BLaER1 (cell line): ENCODE data around the gene ASTN2.

Source experiments
- H3K27ac ChIP-seq: shearing (Covaris generic); formaldehyde crosslinking; 2 replicates; pipeline ENCODE4 v1.8.1; 2022
- H3K27me3 ChIP-seq: shearing (Covaris generic); formaldehyde crosslinking; 2 replicates; pipeline ENCODE4 v1.8.1; 2022
- H3K36me3 ChIP-seq: shearing (Covaris generic); formaldehyde crosslinking; 2 replicates; pipeline ENCODE4 v1.8.1; 2022
- H3K4me1 ChIP-seq: shearing (Covaris generic); formaldehyde crosslinking; 2 replicates; pipeline ENCODE4 v1.8.1; 2022
- H3K4me2 ChIP-seq: shearing (Covaris generic); formaldehyde crosslinking; 2 replicates; pipeline ENCODE4 v1.8.1; 2022
- H3K4me3 ChIP-seq: shearing (Covaris generic); formaldehyde crosslinking; 2 replicates; pipeline ENCODE4 v1.8.1; 2022
- H3K9ac ChIP-seq: shearing (Covaris generic); formaldehyde crosslinking; 2 replicates; pipeline ENCODE4 v1.8.1; 2022
- H3K9me3 ChIP-seq: shearing (Covaris generic); formaldehyde crosslinking; 2 replicates; pipeline ENCODE4 v1.8.1; 2022
- H4K20me1 ChIP-seq: shearing (Covaris generic); formaldehyde crosslinking; 2 replicates; pipeline ENCODE4 v1.8.1; 2022
- Cebpa-rat ChIP-seq: shearing (Covaris generic); IDR thresholded peaks from 2 replicates; pipeline ENCODE4 v1.8.1; 2022

Gene ASTN2

DNA sequence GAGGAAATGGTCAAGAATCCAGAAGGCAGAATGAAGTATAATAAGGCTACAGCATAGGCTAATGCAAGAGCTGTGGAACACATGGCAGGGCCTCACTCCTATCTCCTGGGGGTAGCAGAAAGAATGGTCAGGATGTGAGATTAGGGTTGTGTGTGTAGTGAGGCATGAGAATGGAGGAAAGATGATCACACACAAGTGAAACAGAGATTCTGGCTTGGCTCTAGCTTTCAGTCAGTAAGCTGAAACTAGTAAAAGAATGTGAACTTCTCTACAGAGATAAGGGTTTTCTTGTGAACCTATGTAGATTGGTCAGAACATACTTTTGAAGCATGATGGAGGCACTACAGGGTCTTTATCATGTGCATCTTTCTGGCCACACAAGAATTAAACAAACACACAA is 298.8 kb downstream of the ASTN2 start:
- H4K20me1 ChIP-seq = no peaks in the 10 kb centered on the region
- 0 out of 2 replicates have a peak, but pooled peaks cover 2% of the 10 kb centered on the region for H3K9me3 ChIP-seq
- no peaks in the 10 kb centered on the region for H3K27me3 ChIP-seq
- TF ChIP-seq Cebpa-rat = no peak
- H3K4me1 ChIP-seq = peaks cover 13% of the 10 kb centered on the region
- no peaks in the 10 kb centered on the region for H3K36me3 ChIP-seq
- H3K27ac ChIP-seq = no peak overlapping the region
- H3K4me2 ChIP-seq = no peak overlapping the region
- no peak overlapping the region for H3K9ac ChIP-seq
- H3K4me3 ChIP-seq = no peak overlapping the region

- Histone ChIP-seq H3K4me1 (peaks cover 11% of the 10 kb centered on the region), H3K4me2 (no peak overlapping the region), H3K27ac (no peak overlapping the region), H3K27me3 (no peaks in the 10 kb centered on the region), H3K9ac (no peak overlapping the region), H3K4me3 (no peak overlapping the region), H3K36me3 (no peaks in the 10 kb centered on the region), H3K9me3 (no peaks in the 10 kb centered on the region), H4K20me1 (no peaks in the 10 kb centered on the region)
- no peak for TF ChIP-seq Cebpa-rat
Measured at GRCh38 chr9:117114768-117115167, 300.1 kb downstream of the ASTN2 start.

DNA sequence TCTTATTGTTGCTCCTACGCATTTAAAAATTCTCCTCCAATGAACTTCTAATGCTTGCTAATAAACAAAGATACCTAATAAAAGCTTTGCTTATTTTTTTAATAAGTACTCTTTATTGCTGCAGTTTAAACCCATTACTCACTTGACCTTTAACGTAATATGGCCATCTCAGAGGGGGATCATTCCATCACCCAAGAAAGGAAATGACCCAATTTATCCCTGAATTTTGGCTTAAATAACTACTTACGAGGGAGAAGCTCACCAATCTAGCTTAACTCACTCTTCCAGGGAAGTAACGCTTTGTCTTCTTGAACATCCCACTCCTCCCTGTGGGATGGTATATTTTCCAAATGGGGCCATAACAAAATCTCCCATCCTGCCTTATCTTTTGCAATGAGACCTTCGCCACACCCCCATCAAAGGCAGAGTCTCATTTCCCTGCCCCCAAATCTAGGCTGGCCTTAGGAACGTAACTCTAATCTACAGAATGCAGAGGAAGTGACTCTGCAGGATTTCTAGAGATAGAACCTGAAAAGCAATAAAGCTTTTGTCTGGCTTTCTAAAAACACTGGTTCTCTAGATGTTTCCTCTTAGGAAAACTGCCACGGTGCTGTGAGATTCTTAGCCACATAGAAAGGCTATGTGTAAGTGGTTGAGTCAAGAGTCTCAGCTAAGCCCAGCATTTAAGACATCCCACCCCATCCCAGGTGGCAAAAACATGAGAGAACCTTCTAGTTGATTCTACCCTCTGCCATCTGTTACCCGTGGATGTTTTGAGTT is 310.0 kb downstream of the ASTN2 start:
- Histone ChIP-seq H3K4me1 (peaks cover 8% of the 10 kb centered on the region), H3K4me2 (no peak overlapping the region), H4K20me1 (no peaks in the 10 kb centered on the region), H3K9me3 (no peaks in the 10 kb centered on the region), H3K27me3 (no peaks in the 10 kb centered on the region), H3K4me3 (no peak overlapping the region), H3K36me3 (no peaks in the 10 kb centered on the region), H3K9ac (no peak overlapping the region), H3K27ac (no peak overlapping the region)
- no peak for TF ChIP-seq Cebpa-rat

DNA sequence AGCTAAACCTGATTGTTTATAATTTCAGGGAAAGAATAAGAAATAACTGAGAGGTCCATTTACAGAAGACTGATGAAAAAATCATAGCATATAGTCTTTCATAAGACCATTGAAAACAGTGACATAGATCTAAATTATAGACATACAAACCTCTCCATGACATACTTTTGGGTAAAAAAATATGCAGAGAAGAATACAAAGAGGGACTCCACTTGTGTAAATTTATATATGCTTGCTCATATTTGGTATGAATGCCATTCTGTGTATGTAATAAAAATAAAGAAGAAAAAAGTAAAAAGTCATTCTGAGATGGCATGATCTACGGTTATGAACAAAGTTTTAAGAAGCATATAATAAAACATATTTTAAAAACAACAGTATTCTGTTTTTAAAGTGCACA is 310.7 kb downstream of the ASTN2 start:
- Histone ChIP-seq H4K20me1 (no peaks in the 10 kb centered on the region), H3K27me3 (no peaks in the 10 kb centered on the region), H3K4me1 (peaks cover 8% of the 10 kb centered on the region), H3K4me3 (no peak overlapping the region), H3K36me3 (no peaks in the 10 kb centered on the region), H3K9ac (no peak overlapping the region), H3K4me2 (no peak overlapping the region), H3K27ac (no peak overlapping the region), H3K9me3 (no peaks in the 10 kb centered on the region)
- TF ChIP-seq Cebpa-rat = no peak

- Histone ChIP-seq H3K9me3 (no peaks in the 10 kb centered on the region), H3K4me1 (peaks cover 8% of the 10 kb centered on the region), H3K4me3 (no peak overlapping the region), H3K9ac (no peak overlapping the region), H3K36me3 (no peaks in the 10 kb centered on the region), H3K27me3 (no peaks in the 10 kb centered on the region), H4K20me1 (no peaks in the 10 kb centered on the region), H3K4me2 (peak overlapping the region; percentile 38), H3K27ac (no peak overlapping the region)
- no peak for TF ChIP-seq Cebpa-rat
Measured at GRCh38 chr9:117103438-117104110, 311.3 kb downstream of the ASTN2 start.

DNA sequence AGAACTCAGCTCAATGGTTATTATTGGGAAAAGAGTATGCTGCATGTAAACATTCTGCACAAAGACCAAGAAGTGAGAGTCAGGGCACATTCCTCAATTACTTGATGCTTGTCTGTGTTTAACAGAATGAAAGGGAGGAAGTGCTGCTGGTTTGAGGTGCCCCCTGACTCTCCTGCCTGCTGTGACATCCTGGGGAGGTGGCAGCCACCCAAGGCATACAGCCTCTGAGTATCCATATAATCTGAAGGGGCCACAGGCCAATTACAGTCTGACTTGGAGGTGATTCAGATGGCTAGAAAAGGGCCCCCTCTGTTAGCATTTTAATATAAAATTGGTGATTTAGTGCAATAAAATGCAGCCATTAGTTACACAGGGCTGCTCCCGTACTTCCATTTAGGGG is 313.8 kb downstream of the ASTN2 start:
- no peaks in the 10 kb centered on the region for H3K27me3 ChIP-seq
- H3K36me3 ChIP-seq = no peaks in the 10 kb centered on the region

DNA sequence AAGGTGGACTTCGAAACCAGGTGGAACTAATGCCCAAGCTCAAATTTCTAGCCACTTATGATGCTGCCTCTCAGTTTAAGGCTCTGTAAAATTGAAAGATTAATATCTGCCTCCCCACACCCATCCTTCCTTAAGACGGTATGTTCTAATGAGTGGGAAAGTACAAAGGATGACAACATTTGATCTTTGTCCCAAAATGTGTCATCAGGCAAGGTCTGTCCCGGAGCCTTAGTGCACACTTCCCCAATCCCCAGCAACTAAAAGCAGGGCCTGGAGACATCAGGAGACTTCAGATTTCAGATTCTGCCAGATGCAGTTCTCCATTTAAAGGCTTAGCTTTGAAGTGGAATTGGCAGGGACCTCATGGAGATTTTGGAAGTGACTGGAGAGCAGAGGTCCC is 316.5 kb downstream of the ASTN2 start:
- Histone ChIP-seq H3K27ac (no peak overlapping the region), H4K20me1 (no peaks in the 10 kb centered on the region), H3K9ac (no peak overlapping the region)

More for the DNA sequence above, 313.8 kb downstream of the ASTN2 start:
- Histone ChIP-seq H4K20me1 (no peaks in the 10 kb centered on the region), H3K9ac (no peak overlapping the region), H3K4me1 (peaks cover 8% of the 10 kb centered on the region), H3K27ac (no peak overlapping the region), H3K4me2 (no peak overlapping the region), H3K4me3 (no peak overlapping the region), H3K9me3 (no peaks in the 10 kb centered on the region)
- no peak for TF ChIP-seq Cebpa-rat

DNA sequence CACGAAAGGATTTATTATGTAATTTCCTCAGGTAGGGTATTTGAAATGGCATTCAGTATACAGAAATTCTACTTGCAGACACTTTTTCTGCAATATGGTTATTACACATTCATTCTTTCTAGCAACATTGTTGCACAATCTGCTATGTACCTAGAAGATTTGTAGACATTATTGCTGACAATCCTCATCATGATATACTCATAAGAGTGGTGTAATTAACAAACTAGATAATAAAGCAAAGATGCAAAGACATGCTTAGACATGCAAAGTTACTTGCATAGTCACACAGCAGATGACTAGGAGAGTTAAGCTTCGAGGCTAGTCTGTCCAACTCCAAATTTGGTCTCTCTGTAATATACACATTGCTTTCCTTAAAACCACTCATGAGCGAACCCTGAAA is 317.1 kb downstream of the ASTN2 start:
- H3K36me3 ChIP-seq = no peaks in the 10 kb centered on the region
- no peak for TF ChIP-seq Cebpa-rat
- no peaks in the 10 kb centered on the region for H3K4me1 ChIP-seq
- H3K4me2 ChIP-seq = no peak overlapping the region
- no peaks in the 10 kb centered on the region for H3K27me3 ChIP-seq
- H3K27ac ChIP-seq = no peak overlapping the region
- no peaks in the 10 kb centered on the region for H3K9me3 ChIP-seq
- H3K9ac ChIP-seq = no peak overlapping the region
- H4K20me1 ChIP-seq = no peaks in the 10 kb centered on the region
- H3K4me3 ChIP-seq = no peak overlapping the region

More for the DNA sequence above, 316.5 kb downstream of the ASTN2 start:
- no peaks in the 10 kb centered on the region for H3K36me3 ChIP-seq
- peaks cover 2% of the 10 kb centered on the region for H3K4me1 ChIP-seq
- no peak overlapping the region for H3K4me3 ChIP-seq
- no peaks in the 10 kb centered on the region for H3K9me3 ChIP-seq
- H3K27me3 ChIP-seq = no peaks in the 10 kb centered on the region
- no peak for TF ChIP-seq Cebpa-rat
- H3K4me2 ChIP-seq = no peak overlapping the region

DNA sequence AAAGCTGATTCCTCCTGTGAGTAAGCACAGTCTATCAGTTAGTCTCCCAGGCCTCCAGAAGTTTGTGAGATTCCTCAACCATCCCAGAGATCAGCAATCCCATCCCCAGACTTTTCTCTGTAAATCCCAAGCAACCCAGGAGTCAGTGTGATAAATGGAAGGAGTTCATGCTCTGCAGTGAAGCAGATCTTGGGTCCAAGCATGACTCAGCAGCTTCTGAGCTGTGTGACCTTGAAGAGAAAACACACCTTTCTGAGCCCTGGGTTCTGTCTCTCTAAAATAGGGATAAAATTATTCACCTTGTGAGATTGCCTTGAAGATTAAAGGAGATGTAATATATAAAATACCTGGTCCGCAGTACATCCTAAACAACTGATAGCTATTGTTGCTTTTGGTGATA is 318.7 kb downstream of the ASTN2 start:
- Histone ChIP-seq H4K20me1 (no peaks in the 10 kb centered on the region), H3K9ac (no peak overlapping the region), H3K27me3 (no peaks in the 10 kb centered on the region), H3K4me1 (no peaks in the 10 kb centered on the region), H3K36me3 (no peaks in the 10 kb centered on the region), H3K4me2 (no peak overlapping the region), H3K9me3 (no peaks in the 10 kb centered on the region), H3K4me3 (no peak overlapping the region), H3K27ac (no peak overlapping the region)
- no peak for TF ChIP-seq Cebpa-rat

DNA sequence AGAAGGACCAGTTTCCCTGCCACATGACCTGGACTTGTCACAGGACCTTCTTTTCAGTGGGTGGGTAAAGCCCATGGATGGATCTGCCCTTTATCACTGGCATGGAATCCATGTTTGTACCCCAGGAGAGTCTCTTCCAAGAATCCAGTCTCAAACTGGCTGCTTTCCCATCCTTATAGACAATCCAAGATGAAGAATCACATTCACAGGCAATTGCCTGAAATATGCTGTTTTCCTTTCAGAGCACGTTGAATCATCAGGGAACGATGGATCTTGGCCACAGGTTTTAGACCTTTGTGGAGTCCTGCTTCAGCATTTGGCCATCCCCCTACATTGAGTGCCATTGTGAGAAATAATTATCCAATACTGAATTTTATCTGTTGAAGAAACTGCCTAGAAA is 319.8 kb downstream of the ASTN2 start:
- Histone ChIP-seq H4K20me1 (no peaks in the 10 kb centered on the region), H3K36me3 (no peaks in the 10 kb centered on the region), H3K4me1 (no peaks in the 10 kb centered on the region), H3K9me3 (no peaks in the 10 kb centered on the region), H3K4me3 (no peak overlapping the region), H3K9ac (no peak overlapping the region), H3K27me3 (no peaks in the 10 kb centered on the region), H3K27ac (no peak overlapping the region), H3K4me2 (no peak overlapping the region)
- TF ChIP-seq Cebpa-rat = no peak
